ENCODE data around the gene PARD6B. TPM values are rescaled to one million over a fixed set of nuclear protein-coding genes. Genes with fewer than 3 reads are reported as not detected.

Gene PARD6B
- total RNA-seq, 4 donors from 2014 or later, result 0.72 to 15.3 (median 2.3) TPM

DNA sequence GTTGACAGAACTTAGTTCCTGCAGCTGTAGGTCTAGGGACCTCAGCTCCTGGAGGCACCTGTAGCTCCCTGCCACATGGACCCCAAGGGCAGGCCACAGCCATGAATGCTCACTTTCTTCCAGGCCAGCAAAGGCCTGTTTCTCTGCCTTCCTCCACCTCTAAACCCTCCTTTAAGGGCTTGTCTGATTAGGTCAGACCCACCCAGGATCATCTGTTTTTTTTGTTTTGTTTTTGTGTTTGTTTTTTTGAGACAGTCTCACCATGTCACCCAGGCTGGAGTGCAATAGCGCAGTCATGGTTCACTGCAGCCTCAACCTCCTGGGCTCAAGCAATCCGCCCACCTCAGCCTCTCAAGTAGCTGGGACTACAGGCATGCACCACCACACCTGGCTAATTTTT is 52.0 kb downstream of the PARD6B start:
- Histone ChIP-seq H3K4me3 (no peak overlapping the region), H3K36me3 (no peaks in the 10 kb centered on the region), H3K9me3 (no peaks in the 10 kb centered on the region), H3K27ac (no peak overlapping the region), H3K4me1 (no peaks in the 10 kb centered on the region), H3K27me3 (no peaks in the 10 kb centered on the region)
- DNase-seq (no peak), ATAC-seq (no peak)
- no peak for TF ChIP-seq CTCF (IDR thresholded peaks at IDR 0.05 in 4 of 5, conservative IDR thresholded peaks at IDR 0.05 in 1 of 5)
- no peak for TF ChIP-seq POLR2A (IDR thresholded peaks at IDR 0.05)
- intact Hi-C loops (cut with DNase I; ENCODE audit: low total_unique reads), result no loop called here
- in situ Hi-C loops (cut with MboI; ENCODE audit: low sequenced_read_pairs in 4 of 4), result loop anchor here in 3 of 4 donors (25.0 kb wide), 1 partner anchor 529 kb away; no protein-coding TSS in a partner anchor

DNA sequence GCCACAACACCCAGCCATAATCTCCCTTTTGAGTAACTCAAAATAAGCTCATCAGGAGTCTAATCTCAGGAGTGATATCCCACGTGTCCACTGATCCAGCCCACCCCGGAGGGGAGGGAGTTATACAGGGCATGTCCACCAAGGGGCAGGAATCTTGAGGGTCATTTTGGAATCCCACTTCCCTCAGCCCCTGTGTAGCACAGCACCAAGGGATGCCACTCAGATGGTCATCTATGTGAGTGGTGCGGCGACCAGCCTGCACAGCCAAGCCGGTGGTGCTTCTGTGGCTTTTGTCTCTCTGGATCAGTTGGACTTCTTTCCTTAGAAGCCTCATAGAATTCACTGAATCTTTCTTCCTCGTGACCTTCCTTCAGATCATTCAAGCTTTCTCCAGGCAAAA is 52.5 kb downstream of the PARD6B start:
- no peak overlapping the region for H3K4me3 ChIP-seq
- no peak for TF ChIP-seq CTCF (IDR thresholded peaks at IDR 0.05 in 4 of 5, conservative IDR thresholded peaks at IDR 0.05 in 1 of 5)
- TF ChIP-seq POLR2A (IDR thresholded peaks at IDR 0.05), result no peak
- no peaks in the 10 kb centered on the region for H3K4me1 ChIP-seq
- H3K27me3 ChIP-seq, result no peaks in the 10 kb centered on the region
- ATAC-seq (no peak), DNase-seq (no peak)
- in situ Hi-C loops (cut with MboI; ENCODE audit: low sequenced_read_pairs in 4 of 4), result loop anchor here in 3 of 4 donors (25.0 kb wide), 1 partner anchor 528 kb away; no protein-coding TSS in a partner anchor
- no peaks in the 10 kb centered on the region for H3K36me3 ChIP-seq
- intact Hi-C loops (cut with DNase I; ENCODE audit: low total_unique reads), result no loop called here
- H3K27ac ChIP-seq, result no peak overlapping the region
- no peaks in the 10 kb centered on the region for H3K9me3 ChIP-seq

- intact Hi-C loops (cut with DNase I; ENCODE audit: low total_unique reads), result no loop called here
- no peak for ATAC-seq
These were observed 53.1 kb downstream of the PARD6B start for GRCh38 chr20:50784464-50784863.

GRCh38 chr20:50786703-50787102 is 55.3 kb downstream of the PARD6B start:
- ATAC-seq (no peak), DNase-seq (no peak)
- intact Hi-C loops (cut with DNase I; ENCODE audit: low total_unique reads), result no loop called here
- no peak for TF ChIP-seq POLR2A (IDR thresholded peaks at IDR 0.05)
- TF ChIP-seq CTCF (IDR thresholded peaks at IDR 0.05 in 4 of 5, conservative IDR thresholded peaks at IDR 0.05 in 1 of 5), result no peak
- Histone ChIP-seq H3K36me3 (no peaks in the 10 kb centered on the region), H3K4me3 (no peak overlapping the region), H3K9me3 (no peaks in the 10 kb centered on the region), H3K27me3 (no peaks in the 10 kb centered on the region), H3K4me1 (peaks cover 6 to 10% of the 10 kb centered on the region in 2 donors), H3K27ac (no peak overlapping the region)
- in situ Hi-C loops (cut with MboI; ENCODE audit: low sequenced_read_pairs in 4 of 4), result loop anchor here in 3 of 4 donors (25.0 kb wide), 1 partner anchor 526 kb away; no protein-coding TSS in a partner anchor

More at GRCh38 chr20:50784464-50784863, 53.1 kb downstream of the PARD6B start:
- no peak overlapping the region for H3K4me3 ChIP-seq
- no peak overlapping the region for H3K27ac ChIP-seq
- no peak for DNase-seq
- no peak for TF ChIP-seq POLR2A (IDR thresholded peaks at IDR 0.05)
- no peak for TF ChIP-seq CTCF (IDR thresholded peaks at IDR 0.05 in 4 of 5, conservative IDR thresholded peaks at IDR 0.05 in 1 of 5)
- H3K27me3 ChIP-seq, result no peaks in the 10 kb centered on the region
- no peaks in the 10 kb centered on the region for H3K36me3 ChIP-seq
- no peaks in the 10 kb centered on the region for H3K9me3 ChIP-seq
- in situ Hi-C loops (cut with MboI; ENCODE audit: low sequenced_read_pairs in 4 of 4), result loop anchor here in 3 of 4 donors (25.0 kb wide), 1 partner anchor 528 kb away; no protein-coding TSS in a partner anchor
- no peaks in the 10 kb centered on the region for H3K4me1 ChIP-seq

DNA sequence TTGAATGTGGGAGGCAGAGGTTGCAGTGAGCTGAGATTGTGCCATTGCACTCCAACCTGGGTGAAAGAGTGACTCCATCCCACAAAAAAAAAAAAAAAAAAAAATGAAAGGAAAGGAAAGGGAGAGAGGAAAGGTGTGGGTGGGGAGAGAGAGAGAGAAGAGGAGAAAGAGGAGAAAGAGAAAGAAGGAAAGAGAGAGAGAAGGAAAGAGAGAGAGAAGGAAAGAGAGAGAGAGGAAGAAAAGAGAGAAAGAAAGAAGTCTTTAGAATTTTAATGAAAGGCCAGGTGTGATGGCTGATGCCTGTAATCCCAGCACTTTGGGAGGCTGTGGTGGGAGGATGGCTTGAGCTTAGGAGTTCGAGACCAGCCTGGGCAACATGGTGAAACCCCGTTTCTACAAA is 55.8 kb downstream of the PARD6B start:
- in situ Hi-C loops (cut with MboI; ENCODE audit: low sequenced_read_pairs in 4 of 4) (loop anchor here in 3 of 4 donors (25.0 kb wide), 1 partner anchor 525 kb away; no protein-coding TSS in a partner anchor), intact Hi-C loops (cut with DNase I; ENCODE audit: low total_unique reads) (no loop called here)
- no peak for DNase-seq
- Histone ChIP-seq H3K27ac (no peak overlapping the region), H3K4me1 (peaks cover 6 to 10% of the 10 kb centered on the region in 2 donors), H3K36me3 (no peaks in the 10 kb centered on the region), H3K9me3 (no peaks in the 10 kb centered on the region), H3K27me3 (no peaks in the 10 kb centered on the region), H3K4me3 (no peak overlapping the region)
- TF ChIP-seq POLR2A (IDR thresholded peaks at IDR 0.05) (no peak), CTCF (IDR thresholded peaks at IDR 0.05 in 4 of 5, conservative IDR thresholded peaks at IDR 0.05 in 1 of 5) (no peak)
- ATAC-seq, result no peak

Measured in gastrocnemius medialis (tissue), 4 donors.